HFF-Myc (cell line): ENCODE measurements around the gene ELMO1.

Experiments
- DNase-seq: peaks from one replicate; pipeline ENCODE4 v3.0.0-alpha.2; 2011; ENCODE audit warnings: low read depth; ENCODE audit errors: extremely low read depth
- H3K4me3 ChIP-seq: replicated peaks from 2 replicates; pipeline ENCODE4 v1.5.1; 2011; ENCODE audit warnings: low read depth, mild to moderate bottlenecking, control low read depth, low read length
- TF ChIP-seq, protein P1 (sequence below): IDR thresholded peaks from 2 replicates; pipeline ENCODE4 v1.5.1; 2012; ENCODE audit warnings: mild to moderate bottlenecking, low read depth, low read length, control low read depth; ENCODE audit errors: missing control alignments

The ELMO1 gene

DNA sequence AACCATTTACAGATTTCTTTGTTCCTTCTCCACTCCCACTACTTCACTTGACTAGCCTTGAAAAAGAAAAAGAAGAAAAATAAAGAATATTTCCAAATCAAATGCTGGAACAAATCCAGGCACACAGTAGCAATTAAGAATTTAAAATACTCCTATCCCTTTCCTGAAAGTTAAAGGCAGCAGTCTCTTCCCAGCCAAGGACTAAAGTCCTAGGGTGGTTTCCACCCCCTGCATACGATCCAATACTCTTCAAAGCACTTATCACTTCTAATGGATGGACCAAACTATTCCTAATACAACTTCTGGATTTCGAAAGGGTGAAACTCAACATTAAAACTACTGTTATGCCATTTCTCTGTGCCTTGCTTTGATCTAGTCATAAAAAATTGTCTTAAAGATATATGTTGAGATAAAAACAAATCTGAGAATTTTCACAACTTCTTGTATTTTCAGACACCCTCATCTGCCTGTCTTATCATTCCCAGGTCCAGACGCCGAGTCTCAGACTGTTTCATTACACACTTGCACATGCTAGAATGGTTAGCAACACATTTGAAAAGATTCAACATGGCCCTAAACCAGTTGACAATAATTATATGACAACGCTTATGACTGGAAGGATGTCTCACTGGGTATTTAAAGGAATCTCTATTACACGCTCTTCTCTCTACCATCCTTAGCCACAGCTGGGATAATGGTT, 13.4 kb downstream of the ELMO1 start:
- no peak overlapping the region for H3K4me3 ChIP-seq
- TF ChIP-seq, protein P1, sequence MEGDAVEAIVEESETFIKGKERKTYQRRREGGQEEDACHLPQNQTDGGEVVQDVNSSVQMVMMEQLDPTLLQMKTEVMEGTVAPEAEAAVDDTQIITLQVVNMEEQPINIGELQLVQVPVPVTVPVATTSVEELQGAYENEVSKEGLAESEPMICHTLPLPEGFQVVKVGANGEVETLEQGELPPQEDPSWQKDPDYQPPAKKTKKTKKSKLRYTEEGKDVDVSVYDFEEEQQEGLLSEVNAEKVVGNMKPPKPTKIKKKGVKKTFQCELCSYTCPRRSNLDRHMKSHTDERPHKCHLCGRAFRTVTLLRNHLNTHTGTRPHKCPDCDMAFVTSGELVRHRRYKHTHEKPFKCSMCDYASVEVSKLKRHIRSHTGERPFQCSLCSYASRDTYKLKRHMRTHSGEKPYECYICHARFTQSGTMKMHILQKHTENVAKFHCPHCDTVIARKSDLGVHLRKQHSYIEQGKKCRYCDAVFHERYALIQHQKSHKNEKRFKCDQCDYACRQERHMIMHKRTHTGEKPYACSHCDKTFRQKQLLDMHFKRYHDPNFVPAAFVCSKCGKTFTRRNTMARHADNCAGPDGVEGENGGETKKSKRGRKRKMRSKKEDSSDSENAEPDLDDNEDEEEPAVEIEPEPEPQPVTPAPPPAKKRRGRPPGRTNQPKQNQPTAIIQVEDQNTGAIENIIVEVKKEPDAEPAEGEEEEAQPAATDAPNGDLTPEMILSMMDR = no peak
- no peak for DNase-seq

DNA sequence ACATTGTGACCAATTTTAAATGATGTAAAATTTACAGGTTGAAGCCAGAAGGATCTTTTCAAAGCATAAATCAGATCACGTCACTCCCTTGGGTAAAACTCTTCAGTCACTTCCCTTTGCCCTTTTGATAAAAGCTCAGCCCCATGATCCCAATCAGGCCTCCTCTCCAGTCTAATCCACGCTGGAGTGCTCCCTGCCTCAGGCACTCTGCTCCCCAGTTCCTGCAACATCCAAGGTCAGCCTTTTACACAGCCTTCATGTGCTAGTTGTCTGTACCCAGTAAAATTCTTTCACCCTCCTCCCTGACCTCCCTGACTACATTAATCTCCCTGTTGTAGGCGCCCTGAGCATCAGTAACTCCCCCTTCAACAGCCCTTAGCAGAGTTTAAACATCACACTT, 14.1 kb downstream of the ELMO1 start:
- TF ChIP-seq, protein P1 = no peak
- no peak overlapping the region for H3K4me3 ChIP-seq
- DNase-seq = no peak

DNA sequence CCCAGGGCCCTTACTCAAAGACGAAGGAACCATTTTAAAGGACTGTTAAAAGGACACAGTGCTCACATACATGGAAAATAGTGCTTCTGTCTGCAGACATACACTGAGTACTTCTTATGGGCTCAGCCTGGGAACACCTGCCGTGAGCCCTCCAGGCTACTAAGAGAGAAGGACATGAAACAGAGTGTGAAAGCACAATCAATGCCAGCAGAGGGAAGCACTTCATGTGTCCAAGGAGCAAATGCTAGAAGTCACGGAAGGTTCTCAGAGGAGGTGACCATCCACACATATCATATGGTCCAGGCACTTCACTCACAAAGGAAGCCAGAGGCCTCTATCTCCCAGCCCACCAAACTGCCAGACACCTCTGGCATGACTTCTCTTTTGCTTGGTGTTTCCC, 15.5 kb downstream of the ELMO1 start:
- no peak for DNase-seq
- TF ChIP-seq, protein P1 = no peak
- H3K4me3 ChIP-seq = no peak overlapping the region

DNA sequence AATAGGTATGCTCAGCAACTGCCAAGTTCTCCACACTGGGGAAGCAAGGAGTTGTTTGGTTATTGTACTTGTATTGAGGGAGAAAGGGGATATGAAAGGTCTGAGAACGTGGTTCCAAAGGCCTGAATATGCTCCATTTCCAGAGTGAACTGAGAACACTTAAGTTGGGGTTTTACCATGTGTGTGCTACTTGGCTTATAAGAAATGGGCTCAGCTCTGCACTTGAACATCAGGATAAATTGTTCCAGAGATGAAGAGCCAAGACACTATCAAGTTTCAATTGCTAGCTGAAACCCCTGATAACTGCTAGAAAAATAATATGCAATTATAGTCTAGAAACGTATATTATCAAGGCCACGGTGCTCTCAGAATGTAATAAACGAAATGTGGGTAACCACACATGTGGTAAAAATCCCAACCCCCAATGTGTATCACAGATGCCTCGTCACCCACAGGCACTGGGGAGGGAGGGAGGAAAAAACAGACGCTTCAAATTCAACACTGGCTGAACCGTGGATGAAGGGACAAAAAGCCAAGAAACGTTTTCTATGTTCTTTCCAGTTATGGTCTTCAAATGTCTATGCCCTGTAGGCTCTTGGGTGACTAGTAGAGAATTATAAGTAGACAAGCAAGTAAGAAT, 16.3 kb downstream of the ELMO1 start:
- no peak for DNase-seq
- TF ChIP-seq, protein P1 = no peak
- H3K4me3 ChIP-seq = no peak overlapping the region

DNA sequence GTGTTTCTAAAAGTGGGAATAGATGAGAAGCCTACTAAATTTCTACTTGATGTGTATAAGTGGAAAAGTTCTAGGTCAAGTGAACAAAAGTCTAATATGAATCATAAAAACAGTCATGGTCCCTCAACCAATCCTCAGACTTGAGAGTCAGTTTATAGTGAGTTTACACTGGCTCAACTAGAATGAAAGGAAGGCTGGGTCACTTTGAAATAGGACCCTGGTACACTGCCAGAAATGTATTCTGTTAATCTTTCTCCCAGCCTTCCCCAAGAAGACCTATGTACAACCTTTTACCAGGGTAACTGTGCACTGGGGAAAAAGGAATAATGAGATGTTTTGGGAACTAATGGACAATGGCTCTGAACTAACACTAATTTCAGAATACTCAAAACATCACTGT, 17.3 kb downstream of the ELMO1 start:
- DNase-seq = no peak
- TF ChIP-seq, protein P1 = no peak
- no peak overlapping the region for H3K4me3 ChIP-seq

DNA sequence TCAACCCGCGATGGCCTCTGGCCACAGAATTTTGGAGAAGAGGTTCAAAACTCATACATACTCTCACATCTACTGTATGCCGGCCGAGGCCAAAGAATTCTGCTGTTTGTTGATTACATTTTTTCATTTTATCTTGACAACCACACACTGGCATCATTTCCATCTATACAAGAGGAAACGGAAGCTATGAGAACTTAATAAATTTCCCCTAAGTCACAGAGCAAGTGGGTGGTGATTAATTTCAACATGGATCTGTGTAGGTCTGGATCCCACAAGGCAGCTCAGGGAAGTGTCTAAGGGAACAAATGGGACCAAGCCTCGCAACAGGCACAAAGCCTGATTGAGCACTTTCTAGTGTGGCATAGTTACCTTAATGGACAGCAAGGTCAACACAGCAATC, 18.0 kb downstream of the ELMO1 start:
- TF ChIP-seq, protein P1 = no peak
- DNase-seq = no peak
- H3K4me3 ChIP-seq = no peak overlapping the region
